Cardiac septum (tissue), 1 donor: ENCODE measurements around the gene ACTMAP. TPM values are rescaled to one million over a fixed set of nuclear protein-coding genes. Genes with fewer than 3 reads are reported as not detected.
"Not testable (repeated sequence)": the region's sequence is repeated elsewhere in the genome, so short reads cannot be mapped to it uniquely, and the experiment has no call there.

Source experiments
- DNase-seq: peaks from one replicate; pipeline ENCODE4 v3.0.0-alpha.2; 2020; ENCODE audit warnings: low spot score
- intact Hi-C: fragments of 100-400 bp; cut with DNase I; formaldehyde crosslinking; loops from one replicate; pipeline ENCODE4 v1.14.0; 2022
- total RNA-seq: library from RNA; stranded (reverse); fragmentation: NEBNext Ultra II Directional; extraction: Animal tissue kit (Norgen Biotek cat#: 25700); gene quantifications from one replicate; pipeline ENCODE4 v1.2.1, GENCODE V29; 2021
- donor health status: DM: no; HTN: no; CAD: no.

ACTMAP gene
- total RNA-seq, 1 donor from 2014 or later, result 9.2 TPM

DNA sequence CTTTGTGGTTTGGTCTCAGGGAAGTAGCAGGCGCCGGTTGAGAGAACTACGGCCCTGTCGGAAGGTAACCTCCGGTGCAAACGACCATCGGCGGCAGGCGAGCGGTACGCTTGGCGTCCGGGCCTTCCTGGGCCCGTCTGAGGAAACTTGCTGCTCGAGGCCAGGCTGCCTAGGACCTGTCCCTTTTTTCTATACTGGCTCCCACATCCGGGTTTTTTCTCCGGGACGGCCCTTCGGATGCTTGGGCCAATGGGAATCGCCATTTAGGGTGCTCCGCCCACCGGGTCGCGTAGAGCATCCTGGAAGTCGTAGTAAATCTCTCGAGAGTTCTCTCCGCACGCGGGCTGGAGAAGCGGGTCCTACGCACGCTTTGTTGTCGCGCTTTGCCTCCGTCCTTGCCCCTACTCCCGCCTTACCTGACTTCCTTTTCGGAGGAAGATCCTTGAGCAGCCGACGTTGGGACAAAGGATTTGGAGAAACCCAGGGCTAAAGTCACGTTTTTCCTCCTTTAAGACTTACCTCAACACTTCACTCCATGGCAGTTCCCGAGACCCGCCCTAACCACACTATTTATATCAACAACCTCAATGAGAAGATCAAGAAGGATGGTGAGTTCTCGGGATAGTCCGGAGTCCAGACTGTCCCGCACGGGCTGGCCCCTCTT lies 729 bp upstream of the ACTMAP start, which contains the start of gene SNRPA:
Gene SNRPA, plus strand, starts transcription at position 330 of the 664 bp plus-strand sequence. Its CDS starts 206 bp downstream, at position 536.
- intact Hi-C loops, result loop anchor here (2.0 kb wide), 3 partner anchors 28 to 60 kb away; partner anchors contain the start of genes NUMBL and RAB4B

GRCh38 chr19:40747536-40747935 lies 2.7 kb downstream of the ACTMAP start:
- intact Hi-C loops, result no loop called here
- DNase-seq, result no peak

More for the DNA sequence above, 729 bp upstream of the ACTMAP start, which contains the start of gene SNRPA:
- peak; percentile 96 for DNase-seq

DNA sequence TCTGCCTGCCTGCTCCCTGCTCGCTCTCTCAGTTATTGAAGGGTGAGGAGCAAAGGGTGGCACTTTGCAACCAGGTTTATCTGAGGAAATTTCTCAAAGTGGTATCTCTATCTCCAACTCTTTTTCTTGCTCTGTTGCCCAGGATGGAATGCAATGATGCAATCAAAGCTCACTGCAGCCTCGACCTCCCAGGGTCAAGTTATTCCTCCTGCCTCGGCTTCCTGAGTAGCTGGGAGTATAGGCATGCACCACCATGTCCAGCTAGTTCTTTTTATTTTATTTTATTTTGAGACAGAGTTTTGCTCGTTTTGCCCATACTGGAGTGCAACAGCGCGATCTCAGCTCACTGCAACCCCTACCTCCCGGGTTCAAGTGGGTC lies 4.9 kb downstream of the ACTMAP start:
- intact Hi-C loops, result no loop called here

DNA sequence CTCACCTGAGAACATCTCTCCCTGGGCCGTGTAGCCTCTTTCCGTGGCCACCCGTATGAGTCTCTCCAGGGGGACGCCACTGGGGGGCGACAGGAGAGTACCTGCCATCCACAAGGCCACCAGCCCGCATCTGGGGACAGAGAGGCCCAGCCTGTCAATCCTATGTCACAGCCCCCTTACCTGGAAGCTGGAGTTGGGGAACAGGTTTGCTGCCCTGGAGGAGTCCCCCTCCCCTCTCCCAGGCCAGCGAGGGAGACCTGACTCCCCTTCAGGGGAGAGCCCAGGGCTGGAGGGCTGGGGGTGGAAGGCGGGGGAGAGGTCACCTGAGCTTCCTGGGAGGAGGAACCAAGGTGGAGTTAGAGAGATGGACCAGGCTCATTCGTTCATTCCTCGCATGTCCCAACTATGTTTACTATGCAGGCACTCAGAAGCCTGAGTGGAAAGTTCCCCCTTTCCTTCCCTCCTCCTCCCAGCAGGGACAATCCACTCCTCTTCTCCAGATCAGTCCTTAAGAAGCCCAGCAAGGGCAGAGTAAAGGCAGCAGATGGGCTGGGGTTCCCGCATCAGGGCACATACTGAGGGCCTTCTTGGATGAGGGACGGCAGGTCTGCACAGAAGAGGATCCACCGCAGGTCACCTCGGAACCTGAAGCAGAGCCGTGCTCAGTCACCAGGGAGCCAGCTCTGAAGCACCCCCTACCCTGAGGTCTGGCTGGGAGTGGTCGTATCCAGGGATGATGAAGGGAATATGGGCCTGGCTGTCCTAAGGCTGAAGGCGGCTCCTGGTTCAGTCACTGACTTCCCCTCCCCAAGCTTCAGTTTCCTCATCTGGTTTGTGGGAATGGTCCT lies 5.5 kb downstream of the ACTMAP start:
- no peak for DNase-seq
- intact Hi-C loops, result no loop called here

More for the DNA sequence above, 4.9 kb downstream of the ACTMAP start:
- DNase-seq, result no peak

- intact Hi-C loops, result no loop called here
- no peak for DNase-seq
Observed at GRCh38 chr19:40743926-40744325, 6.4 kb downstream of the ACTMAP start.

- intact Hi-C loops, result no loop called here
- DNase-seq, result no peak
Observed at GRCh38 chr19:40742886-40743285, 7.4 kb downstream of the ACTMAP start.

DNA sequence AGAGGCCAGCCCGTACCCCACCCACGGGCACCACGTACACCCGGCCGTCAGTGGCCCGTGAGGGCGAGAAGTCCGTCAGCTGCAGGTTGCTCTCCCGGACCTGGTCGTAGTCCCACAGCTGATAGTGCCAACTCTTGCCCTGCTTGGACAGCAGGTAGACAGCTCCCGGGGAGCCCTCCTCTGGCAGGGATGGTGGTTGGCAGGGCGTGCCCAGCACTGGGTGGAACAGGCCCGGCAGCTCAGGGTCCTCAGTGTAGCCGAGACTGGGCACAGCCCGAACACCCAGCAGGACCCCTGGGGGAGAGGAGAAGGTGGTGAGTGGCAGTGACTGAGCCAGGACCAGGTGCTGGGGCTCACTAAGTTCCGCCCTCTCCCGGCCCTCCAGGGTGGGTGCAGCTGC lies 7.8 kb downstream of the ACTMAP start:
- no peak for DNase-seq
- intact Hi-C loops, result no loop called here

DNA sequence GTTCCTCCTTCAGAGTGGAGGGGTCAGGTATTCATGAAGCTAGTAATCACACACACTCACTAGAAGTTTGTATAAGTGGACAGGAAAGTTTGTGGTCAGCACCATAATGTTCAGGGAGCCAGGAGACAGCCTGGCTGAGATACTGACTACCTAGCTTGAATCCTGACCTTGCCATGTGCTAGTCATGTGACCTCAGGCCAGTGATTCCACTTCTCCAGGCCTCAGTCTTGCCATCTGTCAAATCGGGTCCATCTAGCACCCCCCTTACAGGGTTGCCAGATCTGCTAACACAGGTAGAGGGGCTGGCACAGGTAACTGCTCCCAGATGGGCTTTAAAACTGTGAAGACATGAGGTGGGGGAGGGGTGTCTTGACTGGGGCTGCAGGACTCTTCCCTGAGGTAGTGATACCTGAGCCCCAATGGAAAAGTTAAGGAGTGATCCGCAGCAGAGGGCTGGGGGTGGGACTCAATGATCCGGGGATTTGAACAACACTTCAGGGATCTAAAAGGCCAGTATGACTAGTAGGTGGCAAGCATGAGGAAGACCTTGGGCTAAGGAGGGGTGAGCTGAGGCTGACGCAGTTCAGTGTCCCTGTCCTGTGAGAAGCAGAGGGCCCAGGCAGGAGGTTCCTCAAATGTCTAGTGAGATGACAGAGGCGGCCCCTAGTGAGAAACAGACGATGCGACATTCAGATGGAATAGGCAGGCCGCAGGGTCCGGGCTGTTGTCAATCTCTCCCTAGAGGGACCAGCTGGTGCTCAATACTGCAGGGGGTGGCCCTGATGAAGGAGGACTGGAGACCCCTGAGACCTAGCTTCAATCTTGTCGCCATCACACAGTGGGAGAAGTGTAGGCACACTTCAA lies 8.5 kb downstream of the ACTMAP start:
- intact Hi-C loops, result no loop called here

GRCh38 chr19:40740747-40741146 lies 9.5 kb downstream of the ACTMAP start:
- intact Hi-C loops, result no loop called here
- DNase-seq, result no peak

More for the DNA sequence above, 8.5 kb downstream of the ACTMAP start:
- DNase-seq, result no peak

- DNase-seq, result no peak
- intact Hi-C loops, result no loop called here
Observed at GRCh38 chr19:40739871-40740703, 10.2 kb downstream of the ACTMAP start.

- no peak for DNase-seq
- intact Hi-C loops, result no loop called here
Observed at GRCh38 chr19:40739030-40739839, 11.0 kb downstream of the ACTMAP start.

GRCh38 chr19:40737102-40737644 lies 13.1 kb downstream of the ACTMAP start:
- DNase-seq, result no peak
- intact Hi-C loops, result no loop called here

- no peak for DNase-seq
Observed at GRCh38 chr19:40736661-40737060, 13.6 kb downstream of the ACTMAP start.

DNA sequence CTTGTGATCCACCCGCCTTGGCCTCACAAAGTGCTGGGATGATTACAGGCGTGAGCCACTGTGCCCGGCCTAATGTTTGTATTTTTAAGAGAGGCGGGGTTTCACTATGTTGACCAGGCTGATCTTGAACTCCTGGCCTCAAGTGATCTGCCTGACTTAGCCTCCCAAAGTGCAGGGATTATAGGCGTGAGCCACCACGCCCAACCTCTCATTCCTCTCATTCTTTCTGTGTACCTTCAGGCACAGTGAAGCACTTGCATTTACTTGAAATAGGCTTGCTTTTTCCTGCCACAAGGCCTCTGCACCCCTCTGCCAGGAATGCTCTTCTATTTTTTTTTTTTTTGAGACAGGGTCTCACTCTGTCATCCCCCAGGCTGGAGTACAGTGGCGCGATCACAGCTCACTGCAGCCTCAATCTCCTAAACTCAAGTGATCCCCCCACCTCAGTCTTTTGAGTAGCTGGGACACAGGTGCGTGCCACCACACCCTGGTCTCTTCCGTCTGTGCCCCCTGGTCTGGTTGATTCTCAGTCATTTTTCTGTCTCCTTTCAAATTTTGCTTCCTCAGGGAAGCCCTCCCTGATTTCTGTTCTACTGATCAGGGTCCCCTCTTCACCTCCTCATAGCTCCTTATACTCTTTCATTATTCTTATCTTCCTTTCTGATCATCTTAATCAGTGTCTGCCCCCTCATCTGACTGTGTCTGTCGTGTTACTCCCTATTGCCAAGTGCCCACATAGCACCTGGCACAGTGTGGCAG lies 15.1 kb downstream of the ACTMAP start:
- intact Hi-C loops, result no loop called here
- DNase-seq, result no peak

More at GRCh38 chr19:40736661-40737060, 13.6 kb downstream of the ACTMAP start:
- intact Hi-C loops, result no loop called here

DNA sequence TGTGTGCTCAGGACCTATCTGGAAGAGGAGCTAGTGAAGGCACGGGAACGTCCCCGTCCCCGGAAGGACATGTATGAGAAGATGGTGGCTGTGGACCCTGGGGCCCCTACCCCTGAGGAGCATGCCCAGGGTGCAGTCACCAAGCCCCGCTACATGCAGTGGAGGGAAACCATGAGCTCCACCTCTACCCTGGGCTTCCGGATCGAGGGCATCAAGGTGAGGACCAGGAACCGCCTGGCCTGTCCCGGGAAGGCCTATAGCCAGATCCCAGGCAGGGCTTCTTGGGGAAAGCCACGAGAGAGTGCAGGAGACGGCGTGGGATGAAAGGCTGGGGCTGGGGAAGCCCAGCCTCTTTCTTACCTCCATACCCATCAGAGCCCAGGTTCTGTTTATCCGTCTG lies 17.1 kb downstream of the ACTMAP start:
- no peak for DNase-seq
- intact Hi-C loops, result no loop called here

GRCh38 chr19:40732304-40732703 lies 18.0 kb downstream of the ACTMAP start:
- DNase-seq, intact Hi-C loops: not testable (repeated sequence)

- intact Hi-C loops, DNase-seq: not testable (repeated sequence)
Observed at GRCh38 chr19:40730065-40730464, 20.2 kb downstream of the ACTMAP start.
